Prostate gland (tissue), 2 donors: Measurements from ENCODE around the gene FRMPD2.

Experiments
- POLR2A ChIP-seq: fragments of 450-650 bp; IDR thresholded peaks from one replicate; pipeline ENCODE4 v1.6.1; 2016; ENCODE audit warnings: antibody characterized with exemption, mild to moderate bottlenecking
- POLR2AphosphoS5 ChIP-seq: sonication (generic); formaldehyde crosslinking; IDR thresholded peaks from one replicate; pipeline ENCODE4 v1.6.1; 2017; ENCODE audit warnings: antibody characterized with exemption
- TF ChIP-seq, protein P1 (sequence below), 4 experiments: fragments of 200-600 bp in 2 of 4; fragments of 450-650 bp in 2 of 4; sonication (generic) in 2 of 4; IDR thresholded peaks; 1 replicate in 3 of 4; 2 replicates in 1 of 4; pipeline ENCODE4 v1.5.1; 2016 to 2019; ENCODE audit warnings: antibody characterized with exemption in 4 of 4, mild to moderate bottlenecking in 2 of 4, moderate library complexity in 2 of 4

DNA sequence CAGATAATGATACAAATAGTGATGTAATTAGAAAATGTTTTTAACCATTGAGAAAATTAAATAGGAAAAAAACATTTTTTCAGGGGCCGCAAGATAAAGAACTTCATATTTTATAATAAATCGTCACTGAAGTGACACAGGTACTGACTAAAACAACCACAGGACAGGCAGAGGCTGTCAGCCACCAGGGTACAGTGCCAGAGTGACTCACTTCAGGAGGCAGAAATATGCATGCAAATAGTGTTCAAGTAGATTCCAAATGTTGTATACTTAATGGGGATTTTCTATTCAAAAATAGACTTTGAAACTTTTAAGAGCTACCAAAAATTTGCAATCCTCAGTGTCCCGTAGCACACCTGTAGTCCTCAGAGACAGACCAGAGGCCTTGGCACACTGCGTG is 68.6 kb downstream of the FRMPD2 start:
- TF ChIP-seq, protein P1, sequence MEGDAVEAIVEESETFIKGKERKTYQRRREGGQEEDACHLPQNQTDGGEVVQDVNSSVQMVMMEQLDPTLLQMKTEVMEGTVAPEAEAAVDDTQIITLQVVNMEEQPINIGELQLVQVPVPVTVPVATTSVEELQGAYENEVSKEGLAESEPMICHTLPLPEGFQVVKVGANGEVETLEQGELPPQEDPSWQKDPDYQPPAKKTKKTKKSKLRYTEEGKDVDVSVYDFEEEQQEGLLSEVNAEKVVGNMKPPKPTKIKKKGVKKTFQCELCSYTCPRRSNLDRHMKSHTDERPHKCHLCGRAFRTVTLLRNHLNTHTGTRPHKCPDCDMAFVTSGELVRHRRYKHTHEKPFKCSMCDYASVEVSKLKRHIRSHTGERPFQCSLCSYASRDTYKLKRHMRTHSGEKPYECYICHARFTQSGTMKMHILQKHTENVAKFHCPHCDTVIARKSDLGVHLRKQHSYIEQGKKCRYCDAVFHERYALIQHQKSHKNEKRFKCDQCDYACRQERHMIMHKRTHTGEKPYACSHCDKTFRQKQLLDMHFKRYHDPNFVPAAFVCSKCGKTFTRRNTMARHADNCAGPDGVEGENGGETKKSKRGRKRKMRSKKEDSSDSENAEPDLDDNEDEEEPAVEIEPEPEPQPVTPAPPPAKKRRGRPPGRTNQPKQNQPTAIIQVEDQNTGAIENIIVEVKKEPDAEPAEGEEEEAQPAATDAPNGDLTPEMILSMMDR (IDR thresholded peaks at IDR 0.05) = no peak
- TF ChIP-seq POLR2A = no peak
- no peak for TF ChIP-seq POLR2AphosphoS5
